Lower lobe of right lung (tissue), 2 donors: ENCODE results near the gene RBM23. TPM values are rescaled to one million over a fixed set of nuclear protein-coding genes. Genes with fewer than 3 reads are reported as not detected.
"Not testable (repeated sequence)": the region's sequence is repeated elsewhere in the genome, so short reads cannot be mapped to it uniquely, and the experiment has no call there.

Experiments used
- ATAC-seq, 2 donors: fragments of 200-7000 bp; cut with Tn5 transposase; one replicate each; pipeline ENCODE4 v1.9.1; 2020 to 2022; ENCODE audit warnings: mild to moderate bottlenecking in 2 of 2, moderate library complexity in 2 of 2
- DNase-seq: peaks from one replicate; pipeline ENCODE4 v3.0.0-alpha.2; 2020
- H3K27ac ChIP-seq: fragments of 200-600 bp; one replicate; pipeline ENCODE4 v1.8.0; 2022
- H3K27me3 ChIP-seq: fragments of 200-600 bp; one replicate; pipeline ENCODE4 v1.8.0; 2022; ENCODE audit warnings: low read depth
- H3K36me3 ChIP-seq: fragments of 200-600 bp; one replicate; pipeline ENCODE4 v1.8.0; 2022; ENCODE audit warnings: mild to moderate bottlenecking
- H3K4me1 ChIP-seq: fragments of 200-600 bp; one replicate; pipeline ENCODE4 v1.8.0; 2022
- H3K4me3 ChIP-seq: fragments of 200-600 bp; one replicate; pipeline ENCODE4 v1.8.0; 2022; ENCODE audit warnings: mild to moderate bottlenecking
- H3K9me3 ChIP-seq: fragments of 200-600 bp; one replicate; pipeline ENCODE4 v1.8.0; 2022
- CTCF ChIP-seq: fragments of 200-600 bp; IDR thresholded peaks from one replicate; pipeline ENCODE4 v1.8.0; 2022; ENCODE audit warnings: antibody characterized with exemption, mild to moderate bottlenecking
- intact Hi-C: fragments of 100-400 bp; cut with DNase I; formaldehyde crosslinking; loops from one replicate; pipeline ENCODE4 v1.11.0; 2022
- total RNA-seq: library from RNA; stranded (reverse); fragmentation: NEBNext Ultra II Directional; extraction: Animal tissue kit (Norgen Biotek cat#: 25700); gene quantifications from one replicate; pipeline ENCODE4 v1.2.1, GENCODE V29; 2021
- donor health status: DM: no; HTN: yes; CAD: no; lungs with severe emphysema.

The RBM23 gene
- total RNA-seq, 1 donor from 2014 or later: 91.4 TPM

DNA sequence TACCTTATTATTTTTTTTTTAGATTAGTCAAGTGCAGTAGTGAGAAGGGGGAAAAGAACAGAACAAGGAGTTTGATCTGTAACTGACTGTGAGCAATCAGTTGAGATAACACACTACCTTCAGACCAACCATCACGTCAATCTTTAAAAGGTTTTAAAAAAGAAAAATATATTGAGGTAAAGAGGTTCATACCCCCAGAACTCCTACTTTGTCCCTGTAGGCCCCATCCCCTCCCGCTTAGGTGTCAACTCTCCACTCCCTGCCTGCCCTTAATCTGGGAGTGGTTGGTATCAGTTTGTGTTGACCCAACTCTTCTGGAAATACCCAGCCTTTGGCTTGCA, 66.4 kb downstream of the RBM23 start:
- Histone ChIP-seq H3K27ac (no peak overlapping the region), H3K27me3 (no peaks in the 10 kb centered on the region), H3K4me1 (peaks cover 53% of the 10 kb centered on the region), H3K4me3 (no peak overlapping the region), H3K36me3 (no peaks in the 10 kb centered on the region), H3K9me3 (no peaks in the 10 kb centered on the region)
- no peak for DNase-seq
- no peak for TF ChIP-seq CTCF
- intact Hi-C loops: loop anchor here (10.0 kb wide), 1 partner anchor 198 kb away; no protein-coding TSS in a partner anchor
- ATAC-seq: no peak

DNA sequence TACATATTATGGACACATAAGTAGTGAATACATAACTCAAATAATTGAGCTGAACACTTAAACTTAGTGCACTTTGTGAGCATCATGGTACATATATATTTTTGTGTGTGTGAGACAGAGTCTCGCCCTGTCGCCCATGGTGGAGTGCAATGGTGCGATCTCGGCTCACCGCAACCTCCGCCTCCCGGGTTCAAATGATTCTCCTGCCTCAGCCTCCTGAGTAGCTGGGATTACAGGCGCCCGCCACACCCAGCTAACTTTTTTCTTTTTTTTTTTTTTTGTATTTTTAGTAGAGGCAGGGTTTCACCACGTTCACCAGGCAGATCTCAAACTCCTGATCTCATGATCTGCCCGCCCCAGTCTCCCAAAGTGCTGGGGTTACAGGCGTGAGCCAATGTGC, 66.8 kb downstream of the RBM23 start:
- H3K9me3 ChIP-seq, DNase-seq, ATAC-seq, H3K4me3 ChIP-seq, H3K36me3 ChIP-seq, H3K27ac ChIP-seq, H3K27me3 ChIP-seq: not testable (repeated sequence)
- intact Hi-C loops: loop anchor here (10.0 kb wide), 1 partner anchor 197 kb away; no protein-coding TSS in a partner anchor
- H3K4me1 ChIP-seq: peaks cover 56% of the 10 kb centered on the region

- H3K36me3 ChIP-seq: peaks cover 9% of the 10 kb centered on the region
- ATAC-seq (peak; percentile 53 to 61), DNase-seq (peak; percentile 73)
- no peaks in the 10 kb centered on the region for H3K9me3 ChIP-seq
- no peak overlapping the region for H3K4me3 ChIP-seq
- TF ChIP-seq CTCF: no peak
- intact Hi-C loops: loop anchor here (10.0 kb wide), 1 partner anchor 196 kb away; no protein-coding TSS in a partner anchor
- no peaks in the 10 kb centered on the region for H3K27me3 ChIP-seq
- H3K27ac ChIP-seq: peak overlapping the region; percentile 74
- H3K4me1 ChIP-seq: peaks cover 66% of the 10 kb centered on the region
These were observed 67.8 kb downstream of the RBM23 start for GRCh38 chr14:22850944-22851764.

DNA sequence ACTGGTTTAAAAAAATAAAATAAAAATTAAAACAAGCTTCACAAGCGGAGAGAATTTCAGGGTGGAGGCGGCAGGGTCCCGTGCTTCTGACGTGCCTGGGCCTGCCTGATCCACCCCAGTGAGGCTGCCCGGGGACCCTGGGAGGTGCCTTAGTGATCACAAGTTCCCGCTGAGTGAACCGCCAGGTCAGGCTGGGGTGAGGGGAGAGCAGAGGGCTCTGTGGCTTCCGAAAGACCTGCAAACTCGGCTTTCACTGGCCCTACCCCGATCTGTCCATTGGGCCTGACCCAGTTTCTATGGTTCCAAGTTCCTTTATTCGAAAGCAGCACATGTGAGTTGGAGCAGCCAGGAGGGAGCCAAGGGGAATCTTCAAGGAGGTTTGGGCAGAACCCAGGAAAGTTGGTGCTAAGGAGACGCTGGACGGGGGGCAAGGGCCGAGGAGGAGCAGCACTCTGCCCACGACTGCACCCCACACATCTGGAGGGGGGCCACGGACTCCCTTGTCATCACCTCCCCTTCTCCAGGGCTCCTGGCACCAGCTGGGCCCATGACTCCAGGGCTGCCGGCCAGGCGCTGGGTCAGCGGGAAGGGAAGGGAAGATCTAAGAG, 69.6 kb downstream of the RBM23 start:
- DNase-seq (peak; percentile 52), ATAC-seq (no peak)
- peaks cover 72% of the 10 kb centered on the region for H3K4me1 ChIP-seq
- no peak for TF ChIP-seq CTCF
- H3K36me3 ChIP-seq: peaks cover 27% of the 10 kb centered on the region
- no peak overlapping the region for H3K4me3 ChIP-seq
- intact Hi-C loops: no loop called here
- H3K27ac ChIP-seq: peak overlapping the region; percentile 81
- H3K27me3 ChIP-seq: no peaks in the 10 kb centered on the region
- no peaks in the 10 kb centered on the region for H3K9me3 ChIP-seq

DNA sequence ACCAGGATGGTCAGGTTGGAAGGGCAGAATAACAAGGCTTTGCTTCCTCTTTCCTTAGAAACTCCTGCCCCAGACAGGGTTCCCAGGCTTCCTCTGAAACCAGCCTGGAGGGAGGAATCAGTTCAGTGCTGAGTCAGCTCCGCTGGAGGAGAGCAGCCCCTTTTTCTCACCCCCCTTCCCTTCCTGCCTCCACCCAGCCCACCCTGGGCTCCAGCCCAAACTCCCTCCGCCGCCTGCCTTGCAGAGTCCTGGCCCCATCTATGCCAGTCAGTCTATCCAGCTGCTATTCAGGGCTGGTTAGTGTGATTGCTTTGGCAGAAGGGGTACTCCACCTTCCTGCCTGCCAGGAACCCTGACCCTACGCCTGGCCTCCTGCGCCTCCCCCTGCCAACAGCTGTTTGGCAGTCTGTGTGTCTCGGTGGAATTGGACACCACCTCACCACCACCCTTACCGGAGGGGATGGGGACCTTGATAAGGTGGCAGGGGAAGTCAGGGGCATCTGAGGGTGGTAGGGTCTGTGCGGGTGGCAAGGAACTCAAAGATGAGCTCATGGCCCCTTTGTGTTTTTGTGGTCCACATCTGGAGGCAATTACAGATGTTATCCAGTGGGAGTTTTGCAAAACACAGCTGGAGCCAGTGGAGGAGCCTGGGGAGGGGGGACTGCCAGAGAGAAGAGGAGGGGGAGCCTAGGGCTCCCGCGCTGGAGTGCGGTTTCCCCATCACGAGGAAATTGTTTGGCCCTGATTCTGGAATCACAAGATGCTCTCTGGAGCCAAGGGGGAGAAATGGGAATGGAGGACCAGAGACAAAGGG, 70.4 kb downstream of the RBM23 start:
- no peak for TF ChIP-seq CTCF
- H3K9me3 ChIP-seq: no peaks in the 10 kb centered on the region
- peak overlapping the region; percentile 81 for H3K27ac ChIP-seq
- peak; percentile 20 to 45 for ATAC-seq
- H3K36me3 ChIP-seq: peaks cover 35% of the 10 kb centered on the region
- peaks cover 71% of the 10 kb centered on the region for H3K4me1 ChIP-seq
- H3K27me3 ChIP-seq: no peaks in the 10 kb centered on the region
- H3K4me3 ChIP-seq: no peak overlapping the region
- intact Hi-C loops: no loop called here
- DNase-seq: peak; percentile 58
